Neural cell (in vitro differentiated cells): ENCODE results near the gene POM121C.
"Not testable (repeated sequence)": the region's sequence is repeated elsewhere in the genome, so short reads cannot be mapped to it uniquely, and the experiment has no call there.

Experiments used
- EP300 ChIP-seq: fragments of 450-650 bp; conservative IDR thresholded peaks from 2 replicates; pipeline ENCODE4 v1.6.1; 2014; ENCODE audit warnings: antibody characterized with exemption, mild to moderate bottlenecking, moderate library complexity; ENCODE audit not compliant: poor library complexity, severe bottlenecking
- EZH2 ChIP-seq: fragments of 200-600, 300-800 bp; shearing (Covaris generic), sonication (generic); IDR thresholded peaks from 2 replicates; pipeline ENCODE4 v1.6.1; 2014; ENCODE audit warnings: antibody characterized with exemption, low read length, borderline replicate concordance, mild to moderate bottlenecking; ENCODE audit not compliant: insufficient read depth, poor library complexity, severe bottlenecking
- POLR2AphosphoS5 ChIP-seq: IDR thresholded peaks from 2 replicates; pipeline ENCODE4 v1.6.1; 2012
- TAF1 ChIP-seq: IDR thresholded peaks from 2 replicates; pipeline ENCODE4 v1.6.1; 2012; ENCODE audit warnings: low read depth
- TF ChIP-seq, protein P1 (sequence below): fragments of 450-650 bp; IDR thresholded peaks from 2 replicates; pipeline ENCODE4 v1.5.1; 2014; ENCODE audit warnings: antibody characterized with exemption, mild to moderate bottlenecking, moderate library complexity; ENCODE audit not compliant: poor library complexity, severe bottlenecking

DNA sequence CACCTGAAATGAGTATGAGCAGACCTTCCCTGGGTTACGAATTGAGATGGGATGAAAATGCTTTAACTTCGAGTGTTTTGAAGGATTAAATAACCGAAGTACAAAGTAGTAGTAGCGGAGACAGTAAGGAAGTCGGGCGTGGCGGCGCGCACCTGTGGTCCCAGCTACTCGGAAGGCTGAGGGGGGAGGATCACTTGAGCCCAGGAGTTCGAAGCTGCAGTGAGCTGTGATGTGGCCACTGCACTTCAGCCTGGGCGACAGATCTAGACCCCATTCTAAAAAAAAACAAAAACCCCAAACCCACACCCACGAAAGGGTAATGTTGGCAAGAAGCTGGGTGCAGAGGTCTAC, 75.3 kb downstream of the POM121C start:
- not testable (repeated sequence) for TF ChIP-seq EP300, POLR2AphosphoS5, TAF1, EZH2
- TF ChIP-seq, protein P1, sequence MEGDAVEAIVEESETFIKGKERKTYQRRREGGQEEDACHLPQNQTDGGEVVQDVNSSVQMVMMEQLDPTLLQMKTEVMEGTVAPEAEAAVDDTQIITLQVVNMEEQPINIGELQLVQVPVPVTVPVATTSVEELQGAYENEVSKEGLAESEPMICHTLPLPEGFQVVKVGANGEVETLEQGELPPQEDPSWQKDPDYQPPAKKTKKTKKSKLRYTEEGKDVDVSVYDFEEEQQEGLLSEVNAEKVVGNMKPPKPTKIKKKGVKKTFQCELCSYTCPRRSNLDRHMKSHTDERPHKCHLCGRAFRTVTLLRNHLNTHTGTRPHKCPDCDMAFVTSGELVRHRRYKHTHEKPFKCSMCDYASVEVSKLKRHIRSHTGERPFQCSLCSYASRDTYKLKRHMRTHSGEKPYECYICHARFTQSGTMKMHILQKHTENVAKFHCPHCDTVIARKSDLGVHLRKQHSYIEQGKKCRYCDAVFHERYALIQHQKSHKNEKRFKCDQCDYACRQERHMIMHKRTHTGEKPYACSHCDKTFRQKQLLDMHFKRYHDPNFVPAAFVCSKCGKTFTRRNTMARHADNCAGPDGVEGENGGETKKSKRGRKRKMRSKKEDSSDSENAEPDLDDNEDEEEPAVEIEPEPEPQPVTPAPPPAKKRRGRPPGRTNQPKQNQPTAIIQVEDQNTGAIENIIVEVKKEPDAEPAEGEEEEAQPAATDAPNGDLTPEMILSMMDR, result not testable (repeated sequence)
